Transverse colon (tissue), 3 donors: ENCODE measurements around the gene ME2.

Source experiments
- CTCF ChIP-seq, 5 experiments: fragments of 200-600 bp in 3 of 5; fragments of 450-650 bp in 2 of 5; sonication (generic) in 3 of 5; IDR thresholded peaks; 1 replicate in 2 of 5; 2 replicates in 3 of 5; pipeline ENCODE4 v1.5.1; 2016 to 2017; ENCODE audit warnings: antibody characterized with exemption in 5 of 5, inconsistent platforms in 3 of 5, mild to moderate bottlenecking in 2 of 5, moderate library complexity in 1 of 5
- EP300 ChIP-seq: sonication (generic); formaldehyde crosslinking; IDR thresholded peaks from one replicate; pipeline ENCODE4 v1.6.1; 2017; ENCODE audit warnings: antibody characterized with exemption, low read depth

GRCh38 chr18:50829644-50830043 is 49.3 kb upstream of the ME2 start:
- TF ChIP-seq CTCF (IDR thresholded peaks at IDR 0.05) (no peak), EP300 (no peak)
